NCI-H2196 (cell line): ENCODE measurements around the gene SLC39A11.

Experiments
- DNase-seq: peaks from one replicate; lab custom pipeline; 2025; ENCODE audit not compliant: unreplicated experiment; lab: John Stamatoyannopoulos, UW

SLC39A11 gene

GRCh38 chr17:72665852-72666851 lies 426.3 kb downstream of the SLC39A11 start:
- no peak for DNase-seq

DNA sequence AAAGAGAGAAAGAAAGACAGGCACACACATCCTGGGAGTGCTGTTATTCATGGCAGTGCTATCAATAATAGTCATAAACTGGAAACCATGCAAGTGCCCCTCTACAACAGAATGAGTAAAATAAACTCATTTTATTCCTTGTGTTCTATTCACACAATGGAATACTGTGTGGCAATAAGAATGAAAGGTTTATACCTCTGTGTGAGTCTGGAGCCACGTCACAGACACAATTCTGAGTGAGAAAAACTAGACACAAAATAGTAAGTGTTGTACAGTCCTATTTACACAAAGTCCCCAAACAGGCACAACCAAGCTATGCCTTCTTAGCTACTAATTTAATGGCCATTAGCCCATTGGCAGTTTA lies 429.7 kb downstream of the SLC39A11 start:
- no peak for DNase-seq

DNA sequence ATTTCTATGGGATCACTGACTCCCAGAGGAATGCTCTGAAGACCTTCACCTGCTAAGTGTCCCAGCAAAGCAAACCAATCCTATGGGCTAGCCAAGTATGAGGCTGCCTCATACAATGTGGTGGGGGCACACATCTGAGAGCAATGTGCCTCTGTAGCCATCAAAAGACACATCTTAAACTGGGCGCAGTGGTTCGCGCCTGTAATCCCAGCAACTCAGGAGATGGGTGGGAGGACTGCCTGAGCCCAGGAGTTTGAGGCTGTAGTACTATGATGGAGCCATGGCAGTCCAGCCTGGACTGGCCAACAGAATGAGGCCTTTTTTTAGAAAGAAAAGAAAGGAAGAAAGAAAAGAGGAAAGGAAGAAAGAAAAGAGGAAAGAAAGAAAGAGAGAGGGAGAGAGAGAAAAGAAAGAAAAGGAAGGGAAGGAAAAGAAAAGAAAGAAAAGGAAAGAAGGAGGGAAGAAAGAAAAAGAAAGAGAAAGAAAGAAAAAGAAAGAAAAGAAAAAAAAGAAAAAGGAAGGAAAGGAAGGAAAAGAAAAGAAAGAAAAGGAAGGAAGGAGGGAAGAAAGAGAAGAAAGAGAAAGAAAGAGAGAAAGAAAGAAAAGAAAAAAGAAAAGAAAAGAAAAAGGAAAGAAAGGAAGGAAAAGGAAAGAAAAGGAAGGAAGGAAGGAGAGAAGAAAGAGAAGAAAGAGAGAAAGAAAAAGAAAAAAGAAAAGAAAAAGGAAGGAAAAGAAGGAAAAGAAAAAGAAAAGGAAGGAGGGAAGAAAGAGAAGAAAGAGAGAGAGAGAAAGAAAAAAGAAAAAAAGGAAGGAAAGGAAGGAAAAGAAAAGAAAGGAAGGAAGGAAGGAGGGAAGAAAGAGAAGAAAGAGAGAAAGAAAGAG lies 430.3 kb downstream of the SLC39A11 start:
- DNase-seq: no peak

DNA sequence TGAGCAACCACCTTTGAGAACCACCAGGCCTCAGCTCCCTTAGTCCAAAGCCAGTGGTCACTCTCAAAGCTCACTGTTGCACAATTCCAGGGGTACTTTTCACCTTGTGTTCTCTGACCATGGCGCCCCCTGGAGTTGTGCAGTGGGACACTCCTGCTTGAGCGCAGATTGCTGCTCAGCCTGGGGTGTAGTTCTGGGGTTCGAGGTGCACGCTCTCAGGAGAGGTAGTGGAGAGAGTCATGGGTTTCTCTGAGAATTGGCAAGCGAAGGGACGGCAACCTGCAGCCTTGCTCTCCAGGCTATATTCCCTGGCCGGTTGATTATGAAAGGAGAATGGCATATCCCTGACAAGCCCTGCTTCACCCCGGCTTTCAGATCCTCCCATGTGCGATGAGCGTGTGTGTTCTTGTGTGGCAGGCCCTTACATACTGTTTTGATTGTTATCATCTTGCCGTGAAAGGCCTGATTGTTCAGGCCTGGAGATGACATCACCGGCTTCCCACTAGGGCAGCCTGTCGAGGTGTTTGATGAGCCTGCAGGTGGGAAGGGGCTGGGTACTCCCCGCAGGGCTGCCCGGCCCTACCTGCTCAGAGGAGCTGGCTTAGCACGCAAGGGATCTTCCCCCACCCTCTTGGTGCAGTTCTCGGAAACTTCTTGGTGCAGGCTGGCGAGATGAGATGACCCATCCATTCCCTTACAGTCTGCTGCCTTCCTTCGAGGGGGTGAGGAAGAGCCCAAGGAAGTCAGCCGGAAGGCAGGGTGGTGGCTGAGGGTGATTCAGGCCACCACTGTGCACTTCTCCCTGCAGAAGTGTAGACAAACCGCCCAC lies 431.2 kb downstream of the SLC39A11 start:
- DNase-seq: no peak

GRCh38 chr17:72660274-72661115 lies 432.0 kb downstream of the SLC39A11 start:
- no peak for DNase-seq

- DNase-seq: no peak
Observed at GRCh38 chr17:72659811-72660210, 432.7 kb downstream of the SLC39A11 start.

DNA sequence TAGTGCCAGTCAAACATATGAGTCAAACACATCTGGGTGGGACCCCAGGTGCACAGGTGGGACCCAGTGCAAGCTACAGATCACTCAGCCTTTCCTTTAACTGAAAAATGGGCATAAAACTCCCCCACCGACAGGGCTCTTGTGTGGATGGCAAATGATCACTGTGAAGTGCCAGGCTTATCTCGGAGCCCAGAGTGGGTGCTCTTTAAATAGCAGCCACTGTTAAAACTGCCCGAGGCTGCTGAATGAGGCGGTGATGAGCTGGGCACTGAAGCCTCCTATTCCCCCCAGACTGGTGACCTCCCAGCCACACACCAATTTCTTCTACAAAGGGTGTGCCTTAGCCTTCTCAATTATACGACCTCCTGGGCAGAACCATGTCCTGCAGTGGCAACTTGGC lies 433.8 kb downstream of the SLC39A11 start:
- no peak for DNase-seq

DNA sequence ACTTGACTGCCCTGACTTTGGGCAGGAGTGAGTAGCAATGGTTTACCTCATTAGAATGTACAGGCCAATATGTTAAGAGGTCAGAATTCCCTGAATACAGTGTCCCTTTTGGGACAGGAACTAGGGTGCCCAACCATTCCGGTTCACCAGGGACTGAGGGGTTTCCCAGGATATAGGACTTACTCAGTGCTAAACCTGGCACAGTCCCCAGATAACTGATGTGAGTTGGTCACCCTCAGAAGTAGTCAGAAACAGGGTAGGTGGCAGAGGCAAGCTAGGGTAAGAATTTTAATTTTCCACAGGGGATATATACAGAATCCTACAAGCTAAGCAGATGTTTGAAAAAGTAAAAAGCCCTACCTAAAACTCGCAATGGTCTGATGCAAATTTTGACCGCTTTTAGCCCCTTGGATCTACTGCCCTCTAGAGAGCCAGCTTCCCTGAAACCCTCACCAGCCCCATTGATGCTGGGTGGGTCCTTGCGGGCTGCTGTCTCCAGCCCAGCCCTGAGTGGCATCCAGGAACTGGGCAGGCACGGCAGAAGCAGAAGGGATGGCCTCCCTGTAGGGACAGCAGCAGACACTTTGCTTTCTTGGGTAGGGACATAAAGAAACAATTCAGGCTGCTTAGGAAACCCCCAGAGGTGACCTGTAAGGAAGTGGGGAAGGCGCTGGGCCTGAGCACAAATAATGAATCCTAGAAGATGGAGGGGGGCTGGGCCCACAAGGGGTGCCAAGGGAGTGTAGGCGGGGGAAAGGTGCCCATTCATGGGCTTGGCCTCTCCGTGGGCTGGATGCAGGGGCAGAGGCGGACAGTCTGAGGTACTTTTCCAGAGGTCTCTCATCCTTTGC lies 434.8 kb downstream of the SLC39A11 start:
- DNase-seq: no peak

- DNase-seq: no peak
Observed at GRCh38 chr17:72656130-72656763, 436.2 kb downstream of the SLC39A11 start.

DNA sequence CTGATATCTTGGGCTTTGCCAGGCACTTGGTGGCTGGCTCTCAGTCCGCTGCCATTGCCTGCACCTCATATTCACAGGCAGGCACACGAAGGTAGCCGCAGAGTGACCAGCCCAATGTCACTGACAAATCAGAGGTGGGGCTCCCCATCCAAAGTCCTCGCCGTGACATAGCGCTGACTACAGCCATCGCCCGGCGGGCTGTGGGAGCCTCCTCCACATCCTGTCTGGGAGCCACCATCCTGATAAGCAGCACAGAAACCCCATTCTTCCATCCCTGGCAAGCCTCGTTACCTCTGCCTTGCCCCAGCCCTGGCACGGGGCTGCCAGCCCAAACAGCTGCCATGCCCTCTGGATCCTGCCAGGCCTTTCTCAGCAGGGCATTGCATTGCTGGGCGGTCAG lies 437.8 kb downstream of the SLC39A11 start:
- no peak for DNase-seq

- DNase-seq: no peak
Observed at GRCh38 chr17:72651988-72652387, 440.5 kb downstream of the SLC39A11 start.

DNA sequence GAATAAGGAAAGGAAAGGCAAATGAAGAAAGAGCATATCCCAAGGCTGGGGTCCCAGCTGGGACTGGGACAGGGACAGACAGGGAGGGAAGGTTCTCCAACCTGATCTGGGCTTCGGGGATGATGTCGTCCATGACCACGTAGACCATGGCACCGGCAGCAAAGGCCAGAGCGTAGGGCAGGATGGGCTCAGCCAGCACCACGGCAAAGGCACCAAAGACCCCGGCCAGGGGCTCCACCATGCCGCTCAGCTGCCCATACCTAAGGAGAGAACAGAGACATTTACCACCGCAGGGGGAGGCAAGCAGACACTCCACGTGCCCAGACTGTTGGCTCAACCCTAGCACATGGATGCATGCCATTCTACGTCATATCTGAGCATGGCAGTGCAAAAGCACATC lies 443.8 kb downstream of the SLC39A11 start:
- no peak for DNase-seq

DNA sequence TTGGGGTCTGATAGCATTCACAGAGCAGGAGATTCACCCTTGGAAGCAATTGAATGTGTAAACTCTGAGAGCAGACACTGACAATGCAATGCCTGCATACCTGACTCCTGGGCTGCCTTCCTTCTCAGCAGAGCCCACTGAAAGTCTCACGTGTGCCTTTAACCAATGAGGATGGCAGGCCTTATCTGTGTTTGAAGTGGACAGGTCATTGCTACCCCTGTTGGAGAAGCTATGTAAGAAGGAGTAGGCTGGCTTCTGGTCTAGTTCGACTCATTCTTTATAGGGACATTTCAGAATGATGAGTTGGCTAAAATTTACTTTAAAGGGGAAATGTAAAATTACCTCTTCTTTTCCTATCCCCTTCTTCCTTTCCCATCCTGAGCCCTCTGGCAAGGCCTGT lies 446.3 kb downstream of the SLC39A11 start:
- no peak for DNase-seq

GRCh38 chr17:72644492-72644891 lies 448.0 kb downstream of the SLC39A11 start:
- DNase-seq: no peak

GRCh38 chr17:72643575-72644216 lies 448.8 kb downstream of the SLC39A11 start:
- DNase-seq: no peak

- no peak for DNase-seq
Observed at GRCh38 chr17:72642720-72643119, 449.8 kb downstream of the SLC39A11 start.

DNA sequence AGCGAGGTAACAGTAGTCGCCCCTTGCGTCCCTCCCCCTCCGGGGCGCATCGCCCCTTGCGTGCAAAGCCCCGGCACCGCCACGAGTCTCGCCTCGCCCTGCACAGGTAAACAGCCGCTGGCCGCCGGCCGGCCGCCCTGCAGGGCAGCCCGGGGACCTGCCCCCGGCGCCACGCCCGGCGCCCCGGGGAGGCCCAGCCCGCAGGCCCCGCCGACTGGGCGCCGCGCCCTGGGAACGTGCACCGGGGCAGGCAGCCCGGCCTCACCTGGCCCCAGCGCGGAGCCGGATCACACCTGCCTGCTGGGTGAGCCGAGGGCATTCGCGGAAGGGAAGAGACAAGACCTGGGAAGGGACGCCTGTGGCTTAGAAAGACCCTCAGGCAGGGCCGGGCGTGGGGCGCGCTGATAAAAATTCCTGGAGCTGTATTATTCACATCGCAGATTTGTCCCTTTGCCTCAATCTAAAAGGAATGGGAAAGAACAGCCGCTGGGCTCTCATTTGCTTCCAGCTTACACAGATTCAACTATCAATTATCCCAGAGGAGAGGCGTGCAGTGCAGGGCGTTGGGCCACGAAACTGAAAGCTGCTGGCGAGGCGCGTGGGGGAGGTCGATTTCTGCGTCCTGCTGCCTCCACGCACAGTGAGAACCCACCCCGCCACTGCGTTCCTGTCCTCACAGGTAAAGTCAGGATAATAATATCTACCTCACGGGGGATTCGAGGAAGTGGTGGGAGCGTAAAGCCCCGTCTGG lies 451.9 kb downstream of the SLC39A11 start:
- no peak for DNase-seq
